ENCODE results near the gene PCNA. TPM values are rescaled to one million over a fixed set of nuclear protein-coding genes. Genes with fewer than 3 reads are reported as not detected.

Gene PCNA
- total RNA-seq, 1 experiment from 2014 or later = 182 TPM

- intact Hi-C loops (cut with micrococcal nuclease; ENCODE audit: unreplicated experiment) (no loop called here), in situ Hi-C loops (cut with HindIII; ENCODE audit: low pct_unique_long_range_greater_than_20kb, low sequenced_read_pairs) (no loop called here)
- ATAC-seq = no peak
- ChIA-PET CTCF (no interaction called here), POLR2A (no interaction called here)
- no TSS peak for BruUV-seq (replicated peaks)
- TF ChIP-seq, protein P1, sequence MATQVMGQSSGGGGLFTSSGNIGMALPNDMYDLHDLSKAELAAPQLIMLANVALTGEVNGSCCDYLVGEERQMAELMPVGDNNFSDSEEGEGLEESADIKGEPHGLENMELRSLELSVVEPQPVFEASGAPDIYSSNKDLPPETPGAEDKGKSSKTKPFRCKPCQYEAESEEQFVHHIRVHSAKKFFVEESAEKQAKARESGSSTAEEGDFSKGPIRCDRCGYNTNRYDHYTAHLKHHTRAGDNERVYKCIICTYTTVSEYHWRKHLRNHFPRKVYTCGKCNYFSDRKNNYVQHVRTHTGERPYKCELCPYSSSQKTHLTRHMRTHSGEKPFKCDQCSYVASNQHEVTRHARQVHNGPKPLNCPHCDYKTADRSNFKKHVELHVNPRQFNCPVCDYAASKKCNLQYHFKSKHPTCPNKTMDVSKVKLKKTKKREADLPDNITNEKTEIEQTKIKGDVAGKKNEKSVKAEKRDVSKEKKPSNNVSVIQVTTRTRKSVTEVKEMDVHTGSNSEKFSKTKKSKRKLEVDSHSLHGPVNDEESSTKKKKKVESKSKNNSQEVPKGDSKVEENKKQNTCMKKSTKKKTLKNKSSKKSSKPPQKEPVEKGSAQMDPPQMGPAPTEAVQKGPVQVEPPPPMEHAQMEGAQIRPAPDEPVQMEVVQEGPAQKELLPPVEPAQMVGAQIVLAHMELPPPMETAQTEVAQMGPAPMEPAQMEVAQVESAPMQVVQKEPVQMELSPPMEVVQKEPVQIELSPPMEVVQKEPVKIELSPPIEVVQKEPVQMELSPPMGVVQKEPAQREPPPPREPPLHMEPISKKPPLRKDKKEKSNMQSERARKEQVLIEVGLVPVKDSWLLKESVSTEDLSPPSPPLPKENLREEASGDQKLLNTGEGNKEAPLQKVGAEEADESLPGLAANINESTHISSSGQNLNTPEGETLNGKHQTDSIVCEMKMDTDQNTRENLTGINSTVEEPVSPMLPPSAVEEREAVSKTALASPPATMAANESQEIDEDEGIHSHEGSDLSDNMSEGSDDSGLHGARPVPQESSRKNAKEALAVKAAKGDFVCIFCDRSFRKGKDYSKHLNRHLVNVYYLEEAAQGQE (IDR thresholded peaks at IDR 0.05; ENCODE audit: insufficient read depth in 1 of 2, low read depth in 2 of 2, low read length in 1 of 2) = no peak
- TF ChIP-seq TCF7L2 (IDR thresholded peaks at IDR 0.05; ENCODE audit: low read depth, low read length) (no peak), POLR2AphosphoS5 (IDR thresholded peaks at IDR 0.05; ENCODE audit: low read depth, low read length) (no peak)
- no peaks in the 10 kb centered on the region for H3K9me3 ChIP-seq (ENCODE audit: control insufficient read depth, insufficient read depth, low read depth, low read length)
- H3K4me3 ChIP-seq (ENCODE audit: low read depth in 2 of 2, low read length in 2 of 2) = no peak overlapping the region
- no peaks in the 10 kb centered on the region for H3K4me1 ChIP-seq (ENCODE audit: control insufficient read depth, insufficient read depth, low read length)
- no peak for DNase-seq (ENCODE audit: low read depth, low spot score)
- H3K27ac ChIP-seq (ENCODE audit: low read length) = no peak overlapping the region
- no peaks in the 10 kb centered on the region for H3K36me3 ChIP-seq (ENCODE audit: control insufficient read depth, insufficient read depth, low read length)
- H3K27me3 ChIP-seq (ENCODE audit: control insufficient read depth, insufficient read depth, low read length) = no peaks in the 10 kb centered on the region
These were observed 41.1 kb upstream of the PCNA start for GRCh38 chr20:5160882-5161281.

DNA sequence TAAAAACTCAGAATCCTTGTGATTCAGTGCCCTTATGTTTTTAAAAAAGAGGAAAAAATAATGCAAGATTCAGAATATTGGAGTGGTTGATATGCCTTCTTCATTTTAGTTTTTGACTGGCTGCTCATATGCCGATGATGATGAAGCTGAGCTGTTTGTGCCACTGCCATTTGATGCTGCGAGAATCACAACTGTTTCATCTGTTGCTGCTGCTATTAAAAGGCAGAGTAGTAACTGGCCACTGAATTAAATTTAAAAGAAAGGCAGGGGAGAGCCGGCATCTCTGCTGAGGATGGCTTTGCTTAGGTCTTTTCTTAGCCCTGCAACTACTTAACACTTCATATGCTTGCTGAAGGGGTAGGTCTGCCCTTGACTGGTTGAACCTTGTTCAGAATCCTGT lies 40.2 kb upstream of the PCNA start:
- ChIA-PET CTCF (no interaction called here), POLR2A (no interaction called here)
- TF ChIP-seq, protein P2, sequence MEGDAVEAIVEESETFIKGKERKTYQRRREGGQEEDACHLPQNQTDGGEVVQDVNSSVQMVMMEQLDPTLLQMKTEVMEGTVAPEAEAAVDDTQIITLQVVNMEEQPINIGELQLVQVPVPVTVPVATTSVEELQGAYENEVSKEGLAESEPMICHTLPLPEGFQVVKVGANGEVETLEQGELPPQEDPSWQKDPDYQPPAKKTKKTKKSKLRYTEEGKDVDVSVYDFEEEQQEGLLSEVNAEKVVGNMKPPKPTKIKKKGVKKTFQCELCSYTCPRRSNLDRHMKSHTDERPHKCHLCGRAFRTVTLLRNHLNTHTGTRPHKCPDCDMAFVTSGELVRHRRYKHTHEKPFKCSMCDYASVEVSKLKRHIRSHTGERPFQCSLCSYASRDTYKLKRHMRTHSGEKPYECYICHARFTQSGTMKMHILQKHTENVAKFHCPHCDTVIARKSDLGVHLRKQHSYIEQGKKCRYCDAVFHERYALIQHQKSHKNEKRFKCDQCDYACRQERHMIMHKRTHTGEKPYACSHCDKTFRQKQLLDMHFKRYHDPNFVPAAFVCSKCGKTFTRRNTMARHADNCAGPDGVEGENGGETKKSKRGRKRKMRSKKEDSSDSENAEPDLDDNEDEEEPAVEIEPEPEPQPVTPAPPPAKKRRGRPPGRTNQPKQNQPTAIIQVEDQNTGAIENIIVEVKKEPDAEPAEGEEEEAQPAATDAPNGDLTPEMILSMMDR (IDR thresholded peaks at IDR 0.05) = no peak
- TF ChIP-seq SIN3A (IDR thresholded peaks at IDR 0.05; ENCODE audit: borderline replicate concordance, insufficient read depth, low read depth, low read length) (no peak), POLR2AphosphoS5 (IDR thresholded peaks at IDR 0.05; ENCODE audit: low read depth, low read length) (no peak), TCF7L2 (IDR thresholded peaks at IDR 0.05; ENCODE audit: low read depth, low read length) (no peak)
- TF ChIP-seq, protein P1 (IDR thresholded peaks at IDR 0.05; ENCODE audit: insufficient read depth in 1 of 2, low read depth in 2 of 2, low read length in 1 of 2) = no peak
- in situ Hi-C loops (cut with HindIII; ENCODE audit: low pct_unique_long_range_greater_than_20kb, low sequenced_read_pairs) (no loop called here), intact Hi-C loops (cut with micrococcal nuclease; ENCODE audit: unreplicated experiment) (no loop called here)
- ATAC-seq (no peak), DNase-seq (ENCODE audit: low read depth, low spot score) (no peak)
- no peak overlapping the region for H3K27ac ChIP-seq (ENCODE audit: low read length)
- peaks cover 3% of the 10 kb centered on the region; the same call in 1 of the 2 replicates for H3K4me1 ChIP-seq (ENCODE audit: control insufficient read depth, insufficient read depth, low read length)
- H3K36me3 ChIP-seq (ENCODE audit: control insufficient read depth, insufficient read depth, low read length) = no peaks in the 10 kb centered on the region
- no TSS peak for BruUV-seq (replicated peaks)
- no peaks in the 10 kb centered on the region for H3K27me3 ChIP-seq (ENCODE audit: control insufficient read depth, insufficient read depth, low read length)
- H3K9me3 ChIP-seq (ENCODE audit: control insufficient read depth, insufficient read depth, low read depth, low read length) = no peaks in the 10 kb centered on the region
- H3K4me3 ChIP-seq (ENCODE audit: low read depth in 2 of 2, low read length in 2 of 2) = no peak overlapping the region

Measured in Panc1 (cell line).